Measurements from ENCODE around the gene LRRC55. TPM values are rescaled to one million over a fixed set of nuclear protein-coding genes. Genes with fewer than 3 reads are reported as not detected.

The LRRC55 gene
- total and polyA plus RNA-seq, 9 of the 15 experiments (the other 6 are each of a cell fraction or from before 2014, with no cell fraction given): not detected

GRCh38 chr11:57182896-57183295 is 1.1 kb downstream of the LRRC55 start:
- intact Hi-C loops (cut with micrococcal nuclease): no loop called here
- FAIRE-seq (no peak), ATAC-seq (no peak), DNase-seq (ENCODE audit: extremely low read depth in 1 of 4, low spot score in 3 of 4) (no peak)
- no peak overlapping the region for H3K27ac ChIP-seq (ENCODE audit: extremely low read depth, low read depth, low read length)
- CTCF ChIA-PET (ENCODE audit: low intra/inter-chr PET ratio): no interaction called here
- H3K9me3 ChIP-seq (replicated peaks; ENCODE audit: control insufficient read depth, insufficient read depth, low read depth, low read length): no peaks in the 10 kb centered on the region
- no peak overlapping the region for H3K4me2 ChIP-seq (ENCODE audit: insufficient read depth, low read length)
- H4K20me1 ChIP-seq (replicated peaks; ENCODE audit: control insufficient read depth, insufficient read depth, low read length): no peaks in the 10 kb centered on the region
- BruUV-seq (replicated peaks): no TSS peak
- H3K9me1 ChIP-seq (ENCODE audit: control insufficient read depth, insufficient read depth, low read length): no peaks in the 10 kb centered on the region
- H3K27me3 ChIP-seq (ENCODE audit: control insufficient read depth in 2 of 2, insufficient read depth in 2 of 2, low read length in 2 of 2): peaks cover 17 to 39% of the 10 kb centered on the region in 2 experiments; a peak in 4 of 5 replicates
- H2AFZ ChIP-seq (ENCODE audit: low read depth, low read length): no peak overlapping the region
- no peak overlapping the region for H3K4me3 ChIP-seq
- TF ChIP-seq, protein P1, sequence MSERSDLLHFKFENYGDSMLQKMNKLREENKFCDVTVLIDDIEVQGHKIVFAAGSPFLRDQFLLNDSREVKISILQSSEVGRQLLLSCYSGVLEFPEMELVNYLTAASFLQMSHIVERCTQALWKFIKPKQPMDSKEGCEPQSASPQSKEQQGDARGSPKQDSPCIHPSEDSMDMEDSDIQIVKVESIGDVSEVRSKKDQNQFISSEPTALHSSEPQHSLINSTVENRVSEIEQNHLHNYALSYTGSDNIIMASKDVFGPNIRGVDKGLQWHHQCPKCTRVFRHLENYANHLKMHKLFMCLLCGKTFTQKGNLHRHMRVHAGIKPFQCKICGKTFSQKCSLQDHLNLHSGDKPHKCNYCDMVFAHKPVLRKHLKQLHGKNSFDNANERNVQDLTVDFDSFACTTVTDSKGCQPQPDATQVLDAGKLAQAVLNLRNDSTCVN (CRISPR knock-in tag; IDR thresholded peaks at IDR 0.05): no peak
- 0 out of 2 replicates have a peak, but pooled peaks have one; percentile 27 for TF ChIP-seq ADNP (tag; IDR thresholded peaks at IDR 0.05)
- peak; percentile 93 for TF ChIP-seq RBM25 (IDR thresholded peaks at IDR 0.05; ENCODE audit: low read depth, low read length, severe bottlenecking)
- H3K9ac ChIP-seq (ENCODE audit: insufficient read depth in 1 of 2, low read depth in 2 of 2, low read length in 2 of 2): no peak overlapping the region
- peaks cover 0 to 8% of the 10 kb centered on the region in 2 experiments; a peak in 1 of 5 replicates for H3K4me1 ChIP-seq (replicated peaks in 1 of 2; ENCODE audit: control insufficient read depth in 2 of 2, insufficient read depth in 2 of 2, low read length in 2 of 2)
- no peaks in the 10 kb centered on the region for H3K36me3 ChIP-seq (ENCODE audit: control insufficient read depth, insufficient read depth, low read length)
- in situ Hi-C loops (cut with MboI): no loop called here
- WGBS (ENCODE audit: insufficient coverage, low coverage, missing lambda C conversion rate): 30% methylated on average over 3 of the region's 3 CpGs
- H3K79me2 ChIP-seq (ENCODE audit: control insufficient read depth, insufficient read depth, low read length): no peaks in the 10 kb centered on the region
- POLR2A ChIA-PET: no interaction called here

- no peak overlapping the region for H3K27ac ChIP-seq (ENCODE audit: extremely low read depth, low read depth, low read length)
- no peak overlapping the region for H3K4me2 ChIP-seq (ENCODE audit: insufficient read depth, low read length)
- ChIA-PET CTCF (ENCODE audit: low intra/inter-chr PET ratio) (no interaction called here), POLR2A (no interaction called here)
- H3K9me1 ChIP-seq (ENCODE audit: control insufficient read depth, insufficient read depth, low read length): no peaks in the 10 kb centered on the region
- no peaks in the 10 kb centered on the region for H3K9me3 ChIP-seq (replicated peaks; ENCODE audit: control insufficient read depth, insufficient read depth, low read depth, low read length)
- ATAC-seq: no peak
- H3K4me3 ChIP-seq: no peak overlapping the region
- intact Hi-C loops (cut with micrococcal nuclease) (loop anchor here (5.0 kb wide), 1 partner anchor 57 kb away; no protein-coding TSS in a partner anchor), in situ Hi-C loops (cut with MboI) (no loop called here)
- H3K27me3 ChIP-seq (ENCODE audit: control insufficient read depth in 2 of 2, insufficient read depth in 2 of 2, low read length in 2 of 2): peaks cover 3 to 5% of the 10 kb centered on the region in 2 experiments; a peak in 2 of 5 replicates
- H3K4me1 ChIP-seq (replicated peaks in 1 of 2; ENCODE audit: control insufficient read depth in 2 of 2, insufficient read depth in 2 of 2, low read length in 2 of 2): no peaks in the 10 kb centered on the region
- WGBS (ENCODE audit: insufficient coverage, low coverage, missing lambda C conversion rate): 4% methylated on average over 4 of the region's 4 CpGs
- H3K9ac ChIP-seq (ENCODE audit: insufficient read depth in 1 of 2, low read depth in 2 of 2, low read length in 2 of 2): no peak overlapping the region
- H2AFZ ChIP-seq (ENCODE audit: low read depth, low read length): no peak overlapping the region
- no TSS peak for BruUV-seq (replicated peaks)
- no peaks in the 10 kb centered on the region for H3K36me3 ChIP-seq (ENCODE audit: control insufficient read depth, insufficient read depth, low read length)
- DNase-seq (ENCODE audit: extremely low read depth in 1 of 4, low spot score in 3 of 4): no peak
- no peaks in the 10 kb centered on the region for H4K20me1 ChIP-seq (replicated peaks; ENCODE audit: control insufficient read depth, insufficient read depth, low read length)
- no peak for FAIRE-seq
- H3K79me2 ChIP-seq (ENCODE audit: control insufficient read depth, insufficient read depth, low read length): no peaks in the 10 kb centered on the region
- no peak for TF ChIP-seq CREB5 (CRISPR knock-in tag; IDR thresholded peaks at IDR 0.05)
- TF ChIP-seq FOXJ2 (tag; IDR thresholded peaks at IDR 0.05): no peak
- TF ChIP-seq HOXB6 (CRISPR knock-in tag; IDR thresholded peaks at IDR 0.05; ENCODE audit: borderline replicate concordance): no peak
- TF ChIP-seq GTF2F1 (IDR thresholded peaks at IDR 0.05; ENCODE audit: low read depth, low read length): no peak
- TF ChIP-seq ZC3H11A (IDR thresholded peaks at IDR 0.05; ENCODE audit: low read depth, low read length): no peak
- TF ChIP-seq STAT6 (CRISPR knock-in tag; IDR thresholded peaks at IDR 0.05): no peak
Measured at GRCh38 chr11:57190548-57190947, 8.8 kb downstream of the LRRC55 start.
